CD4-positive, alpha-beta T cell (primary cell): Measurements from ENCODE around the gene PITPNB. TPM values are rescaled to one million over a fixed set of nuclear protein-coding genes. Genes with fewer than 3 reads are reported as not detected.

ENCODE experiments used
- ATAC-seq: fragments of 200-7000 bp; cut with Tn5 transposase; one replicate; pipeline ENCODE4 v1.10.0; 2022; ENCODE audit warnings: mild to moderate bottlenecking; ENCODE audit not compliant: poor library complexity
- CTCF ChIA-PET: fragments of 350-600 bp; sonication (Branson Sonifier 250); formaldehyde crosslinking; loops from one replicate; lab custom pipeline; 2021; ENCODE audit warnings: antibody characterized with exemption, inconsistent platforms; lab: Charles Lee
- POLR2A ChIA-PET: fragments of 350-600 bp; sonication (Branson Sonifier 250); formaldehyde crosslinking; loops from one replicate; lab custom pipeline; 2021; ENCODE audit warnings: antibody characterized with exemption, inconsistent platforms; lab: Charles Lee
- DNase-seq, 14 experiments: peaks; one replicate each; pipeline ENCODE4 v3.0.0-alpha.2; 2013 to 2020; ENCODE audit warnings: mixed read lengths in 2 of 14
- H3K27ac ChIP-seq, 2 donors: one replicate each; pipeline versions ENCODE4 v1.5.1 to v1.7.0; 2013; ENCODE audit warnings: low read length in 2 of 2, low read depth in 1 of 2, mild to moderate bottlenecking in 1 of 2
- H3K27me3 ChIP-seq, 2 experiments: 1 replicate in 1 of 2; 2 replicates in 1 of 2; pipeline versions ENCODE4 v1.6.1 to v1.7.0; 2013; ENCODE audit warnings: low read length in 2 of 2, control low read depth in 1 of 2, mild to moderate bottlenecking in 1 of 2, moderate library complexity in 1 of 2; ENCODE audit not compliant: insufficient read depth in 2 of 2, control insufficient read depth in 1 of 2
- H3K36me3 ChIP-seq: one replicate; pipeline ENCODE4 v1.6.1; 2013; ENCODE audit warnings: low read length, control low read depth; ENCODE audit not compliant: insufficient read depth
- H3K4me1 ChIP-seq: one replicate; pipeline ENCODE4 v1.6.1; 2013; ENCODE audit warnings: low read length, control low read depth; ENCODE audit not compliant: insufficient read depth
- H3K4me3 ChIP-seq: one replicate; pipeline ENCODE4 v1.5.1; 2013; ENCODE audit warnings: mild to moderate bottlenecking, low read length, moderate library complexity
- H3K9me3 ChIP-seq, 2 experiments: 1 replicate in 1 of 2; 2 replicates in 1 of 2; pipeline versions ENCODE4 v1.6.1 to v1.7.0; 2013; ENCODE audit warnings: low read length in 2 of 2, mild to moderate bottlenecking in 2 of 2, control low read depth in 1 of 2, moderate library complexity in 1 of 2; ENCODE audit not compliant: control insufficient read depth in 1 of 2, insufficient read depth in 1 of 2
- H3K27ac Mint-ChIP-seq: one replicate; pipeline ENCODE4 v1.8.0; 2020; ENCODE audit warnings: mixed read lengths
- H3K27me3 Mint-ChIP-seq: one replicate; pipeline ENCODE4 v1.8.0; 2021; ENCODE audit warnings: mixed read lengths
- H3K36me3 Mint-ChIP-seq: one replicate; pipeline ENCODE4 v1.8.0; 2021; ENCODE audit warnings: low read depth, mixed read lengths
- H3K4me1 Mint-ChIP-seq: one replicate; pipeline ENCODE4 v1.8.0; 2021; ENCODE audit warnings: low read depth, mixed read lengths
- H3K4me3 Mint-ChIP-seq: one replicate; pipeline ENCODE4 v1.8.0; 2020; ENCODE audit warnings: mild to moderate bottlenecking, mixed read lengths
- H3K9me3 Mint-ChIP-seq: one replicate; pipeline ENCODE4 v1.8.0; 2020; ENCODE audit warnings: mixed read lengths
- CTCF ChIP-seq: fragments of 200-600 bp; IDR thresholded peaks from one replicate; pipeline ENCODE4 v1.8.0; 2022; ENCODE audit warnings: antibody characterized with exemption, mild to moderate bottlenecking
- intact Hi-C, 2 experiments: fragments of 100-400 bp; cut with DNase I in 1 of 2; cut with micrococcal nuclease in 1 of 2; formaldehyde crosslinking; loops; one replicate each; pipeline versions ENCODE4 v1.15.1 to v1.9.0; 2023 to 2025; cut with DNase I, micrococcal nuclease
- total RNA-seq, 174 experiments: library from RNA in 2 of 174; stranded (reverse) in 2 of 174; gene quantifications; one replicate each; pipeline ENCODE4 v1.2.3 and lab custom pipeline; 2021 to 2026

PITPNB gene
- total RNA-seq, 2 experiments from 2014 or later, result 37.6 to 38.7 TPM

- Histone ChIP-seq H3K9me3 (no peaks in the 10 kb centered on the region), H3K4me1 (no peaks in the 10 kb centered on the region), H3K36me3 (no peaks in the 10 kb centered on the region), H3K27ac (no peak overlapping the region), H3K27me3 (no peaks in the 10 kb centered on the region), H3K4me3 (no peak overlapping the region)
- Mint-ChIP-seq H3K4me3 (no peak overlapping the region), H3K9me3 (no peaks in the 10 kb centered on the region), H3K27ac (no peak overlapping the region), H3K36me3 (peaks cover 15% of the 10 kb centered on the region), H3K27me3 (no peaks in the 10 kb centered on the region), H3K4me1 (no peaks in the 10 kb centered on the region)
- CTCF ChIA-PET, result no interaction called here
- no peak for TF ChIP-seq CTCF
- DNase-seq (no peak), ATAC-seq (no peak)
- POLR2A ChIA-PET, result no interaction called here
- intact Hi-C loops, result no loop called here
Measured at GRCh38 chr22:27959335-27960090, 40.5 kb upstream of the PITPNB start.

- no peaks in the 10 kb centered on the region for H3K36me3 ChIP-seq
- no peak overlapping the region for H3K4me3 ChIP-seq
- Mint-ChIP-seq H3K36me3 (peaks cover 10% of the 10 kb centered on the region), H3K27me3 (no peaks in the 10 kb centered on the region), H3K4me1 (no peaks in the 10 kb centered on the region), H3K27ac (no peak overlapping the region), H3K4me3 (no peak overlapping the region), H3K9me3 (no peaks in the 10 kb centered on the region)
- ATAC-seq, result no peak
- intact Hi-C loops, result no loop called here
- POLR2A ChIA-PET, result no interaction called here
- DNase-seq, result no peak
- CTCF ChIA-PET, result no interaction called here
- no peak overlapping the region for H3K27ac ChIP-seq
- no peaks in the 10 kb centered on the region for H3K27me3 ChIP-seq
- no peaks in the 10 kb centered on the region for H3K4me1 ChIP-seq
- H3K9me3 ChIP-seq, result no peaks in the 10 kb centered on the region
- TF ChIP-seq CTCF, result no peak
Measured at GRCh38 chr22:27952779-27953178, 33.7 kb upstream of the PITPNB start.

- Mint-ChIP-seq H3K36me3 (peaks cover 10% of the 10 kb centered on the region), H3K4me3 (no peak overlapping the region), H3K9me3 (no peaks in the 10 kb centered on the region), H3K4me1 (no peaks in the 10 kb centered on the region), H3K27ac (no peak overlapping the region), H3K27me3 (no peaks in the 10 kb centered on the region)
- Histone ChIP-seq H3K4me1 (no peaks in the 10 kb centered on the region), H3K9me3 (no peaks in the 10 kb centered on the region), H3K27me3 (no peaks in the 10 kb centered on the region), H3K27ac (no peak overlapping the region), H3K4me3 (no peak overlapping the region), H3K36me3 (no peaks in the 10 kb centered on the region)
- intact Hi-C loops, result no loop called here
- CTCF ChIA-PET, result no interaction called here
- TF ChIP-seq CTCF, result no peak
- POLR2A ChIA-PET, result no interaction called here
- ATAC-seq (no peak), DNase-seq (no peak)
Measured at GRCh38 chr22:27952091-27952490, 33.0 kb upstream of the PITPNB start.
